Measurements from ENCODE around the gene TTBK2.

The TTBK2 gene

DNA sequence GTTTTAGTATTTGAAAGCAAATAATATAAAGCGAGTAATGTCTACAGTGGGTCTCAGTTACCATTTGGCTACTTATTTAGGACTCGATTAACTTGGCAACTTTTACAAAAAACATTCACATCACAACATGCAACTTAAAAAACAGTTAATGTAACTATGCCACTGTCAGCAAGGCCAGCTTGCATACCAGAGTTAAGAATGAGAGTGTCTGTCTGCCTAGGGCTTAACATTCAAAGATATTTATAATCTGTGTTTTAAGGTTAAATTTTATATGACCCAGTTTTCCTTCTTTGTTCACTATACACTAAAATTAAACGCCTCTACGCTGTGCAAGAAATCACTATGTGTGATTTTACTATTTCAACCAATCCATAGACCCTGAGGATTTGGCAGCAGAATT is 178.4 kb downstream of the TTBK2 start:
- Mint-ChIP-seq H3K27me3 (no peaks in the 10 kb centered on the region), H3K27ac (no peak overlapping the region), H3K36me3 (peaks cover 11% of the 10 kb centered on the region), H3K9me3 (no peaks in the 10 kb centered on the region), H3K4me3 (no peak overlapping the region), H3K4me1 (peaks cover 3% of the 10 kb centered on the region)
- DNase-seq (ENCODE audit: low spot score in 2 of 2): no peak
- no peak for ATAC-seq (ENCODE audit: low read depth)

DNA sequence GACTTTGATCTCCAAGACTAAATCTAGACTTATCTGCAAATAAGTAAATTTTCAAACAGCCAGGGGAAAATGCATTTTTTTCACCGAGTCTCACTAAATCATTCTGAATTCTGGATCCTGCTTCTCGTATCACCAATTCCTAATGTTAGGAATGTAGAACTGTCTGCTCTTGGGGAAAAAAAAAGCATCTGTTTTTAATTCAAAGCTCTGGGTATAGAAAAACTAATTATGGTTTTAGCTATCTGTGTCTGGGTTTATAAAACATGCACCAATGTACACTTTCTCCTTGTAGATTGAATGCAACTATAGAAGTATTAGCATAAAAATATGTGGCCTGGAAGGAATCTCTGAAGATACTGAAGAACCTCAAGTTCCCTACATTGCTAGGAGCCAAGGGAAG is 178.9 kb downstream of the TTBK2 start:
- Mint-ChIP-seq H3K36me3 (peaks cover 11% of the 10 kb centered on the region), H3K9me3 (no peaks in the 10 kb centered on the region), H3K4me3 (no peak overlapping the region), H3K4me1 (peaks cover 3% of the 10 kb centered on the region), H3K27ac (no peak overlapping the region), H3K27me3 (no peaks in the 10 kb centered on the region)
- ATAC-seq (ENCODE audit: low read depth): no peak
- DNase-seq (ENCODE audit: low spot score in 2 of 2): no peak

- Mint-ChIP-seq H3K4me1 (peaks cover 11% of the 10 kb centered on the region), H3K27ac (peak overlapping the region; percentile 63), H3K27me3 (no peaks in the 10 kb centered on the region), H3K9me3 (no peaks in the 10 kb centered on the region), H3K36me3 (peaks cover 2% of the 10 kb centered on the region), H3K4me3 (peak overlapping the region; percentile 81)
- ATAC-seq (ENCODE audit: low read depth) (no peak), DNase-seq (ENCODE audit: low spot score in 2 of 2) (no peak)
Measured at GRCh38 chr15:42737529-42738328, 182.8 kb downstream of the TTBK2 start.

GRCh38 chr15:42736793-42737528 is 183.6 kb downstream of the TTBK2 start, which contains the start of gene CDAN1:
CDAN1 (minus strand) TSS chr15:42737128; CDS start chr15:42737102, 26 bp downstream.
- H3K4me1 Mint-ChIP-seq: peaks cover 11% of the 10 kb centered on the region
- ATAC-seq (ENCODE audit: low read depth) (peak; percentile 87), DNase-seq (ENCODE audit: low spot score in 2 of 2) (peak; percentile 85 to 90)
- no peaks in the 10 kb centered on the region for H3K9me3 Mint-ChIP-seq
- H3K4me3 Mint-ChIP-seq: peak within 1 kb of the TSS; percentile 81
- peaks cover 6% of the 10 kb centered on the region for H3K36me3 Mint-ChIP-seq
- no peaks in the 10 kb centered on the region for H3K27me3 Mint-ChIP-seq
- peak within 1 kb of the TSS; percentile 63 for H3K27ac Mint-ChIP-seq

DNA sequence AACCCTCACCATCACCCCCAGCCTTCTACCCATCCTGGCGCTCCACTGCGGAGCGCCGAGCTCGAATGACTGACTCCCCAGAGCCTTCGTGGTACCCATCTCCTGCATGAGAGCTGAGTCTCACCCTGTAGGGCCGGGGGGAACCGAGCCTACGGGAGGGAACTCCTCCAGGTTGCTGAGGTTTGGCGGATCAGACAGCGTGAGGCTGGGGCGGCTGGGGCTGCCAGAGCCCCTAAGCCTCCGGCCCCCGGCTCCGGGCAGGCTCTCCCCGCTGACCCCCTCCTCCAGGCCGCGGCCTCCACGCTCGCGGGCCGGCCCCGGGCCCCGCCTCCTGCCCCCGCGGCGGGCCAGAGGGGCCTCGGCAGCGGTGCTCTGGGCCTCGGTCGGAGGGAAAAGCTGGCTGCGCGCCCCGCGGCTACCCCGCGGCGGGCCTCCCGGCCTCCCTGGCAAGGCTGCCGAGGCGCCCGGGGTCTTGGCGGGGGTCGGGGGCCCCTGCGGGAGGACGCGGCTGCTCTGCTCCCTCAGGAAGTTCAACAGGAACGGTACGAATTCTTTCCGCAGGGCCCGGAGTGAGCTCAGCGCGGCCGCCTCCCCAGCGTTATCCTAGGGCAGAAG is 184.3 kb downstream of the TTBK2 start:
- H3K36me3 Mint-ChIP-seq: peaks cover 10% of the 10 kb centered on the region
- no peaks in the 10 kb centered on the region for H3K9me3 Mint-ChIP-seq
- peak overlapping the region; percentile 81 for H3K4me3 Mint-ChIP-seq
- peak overlapping the region; percentile 47 for H3K27ac Mint-ChIP-seq
- ATAC-seq (ENCODE audit: low read depth) (no peak), DNase-seq (ENCODE audit: low spot score in 2 of 2) (peak in 1 of 2 donors; percentile 40)
- H3K4me1 Mint-ChIP-seq: peaks cover 11% of the 10 kb centered on the region
- no peaks in the 10 kb centered on the region for H3K27me3 Mint-ChIP-seq

- H3K4me1 Mint-ChIP-seq: peaks cover 11% of the 10 kb centered on the region
- H3K4me3 Mint-ChIP-seq: peak overlapping the region; percentile 74
- DNase-seq (ENCODE audit: low spot score in 2 of 2) (no peak), ATAC-seq (ENCODE audit: low read depth) (no peak)
- no peaks in the 10 kb centered on the region for H3K27me3 Mint-ChIP-seq
- H3K36me3 Mint-ChIP-seq: peaks cover 14% of the 10 kb centered on the region
- H3K9me3 Mint-ChIP-seq: no peaks in the 10 kb centered on the region
- peak overlapping the region; percentile 47 for H3K27ac Mint-ChIP-seq
Measured at GRCh38 chr15:42735382-42736165, 185.0 kb downstream of the TTBK2 start.

GRCh38 chr15:42734076-42734672 is 186.4 kb downstream of the TTBK2 start:
- no peaks in the 10 kb centered on the region for H3K27me3 Mint-ChIP-seq
- peak overlapping the region; percentile 60 for H3K4me3 Mint-ChIP-seq
- peaks cover 11% of the 10 kb centered on the region for H3K4me1 Mint-ChIP-seq
- ATAC-seq (ENCODE audit: low read depth) (no peak), DNase-seq (ENCODE audit: low spot score in 2 of 2) (no peak)
- peaks cover 17% of the 10 kb centered on the region for H3K36me3 Mint-ChIP-seq
- H3K9me3 Mint-ChIP-seq: no peaks in the 10 kb centered on the region
- H3K27ac Mint-ChIP-seq: peak overlapping the region; percentile 23

GRCh38 chr15:42733027-42733426 is 187.6 kb downstream of the TTBK2 start:
- H3K4me1 Mint-ChIP-seq: peaks cover 11% of the 10 kb centered on the region
- no peaks in the 10 kb centered on the region for H3K27me3 Mint-ChIP-seq
- no peak for DNase-seq (ENCODE audit: low spot score in 2 of 2)
- no peak overlapping the region for H3K4me3 Mint-ChIP-seq
- ATAC-seq (ENCODE audit: low read depth): no peak
- H3K36me3 Mint-ChIP-seq: peaks cover 21% of the 10 kb centered on the region
- H3K9me3 Mint-ChIP-seq: no peaks in the 10 kb centered on the region
- no peak overlapping the region for H3K27ac Mint-ChIP-seq

DNA sequence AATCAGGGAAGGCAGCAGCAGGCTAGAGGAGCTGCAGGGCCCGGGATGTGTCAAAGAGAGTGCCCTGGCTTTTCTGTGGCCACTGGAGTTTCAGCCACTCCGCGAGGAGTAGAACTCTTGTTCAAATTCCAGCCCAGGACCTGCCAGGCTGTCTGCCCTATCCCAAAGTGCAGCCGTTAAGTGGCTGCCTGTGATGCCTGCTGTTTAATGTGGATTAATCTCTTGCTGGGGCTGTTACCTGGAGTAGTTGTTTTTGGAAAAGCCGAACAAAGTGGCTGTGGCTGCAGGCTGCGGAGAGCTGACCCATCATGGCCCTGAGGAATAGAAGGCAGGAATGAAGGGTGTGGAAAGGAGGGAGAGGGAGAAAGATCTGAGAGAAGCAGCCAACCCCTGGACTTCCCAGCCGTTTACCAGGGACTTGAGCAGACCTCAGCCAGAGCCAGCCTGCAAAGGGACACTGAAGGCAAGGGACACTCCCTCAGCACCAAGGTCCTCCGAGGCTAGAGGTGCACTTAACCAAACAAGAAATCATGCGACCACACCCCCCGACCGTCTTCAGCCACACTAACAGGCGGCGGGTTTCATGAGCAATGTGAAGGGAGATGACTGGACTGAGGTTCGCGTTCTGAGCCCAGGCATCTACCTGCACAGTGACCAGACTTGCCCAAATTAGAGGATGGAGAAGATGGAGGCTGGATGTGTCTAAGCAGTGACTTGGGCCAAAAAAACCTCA is 188.3 kb downstream of the TTBK2 start:
- DNase-seq (ENCODE audit: low spot score in 2 of 2) (no peak), ATAC-seq (ENCODE audit: low read depth) (no peak)
- Mint-ChIP-seq H3K4me3 (no peak overlapping the region), H3K27ac (no peak overlapping the region), H3K4me1 (peaks cover 7% of the 10 kb centered on the region), H3K9me3 (no peaks in the 10 kb centered on the region), H3K36me3 (peaks cover 22% of the 10 kb centered on the region), H3K27me3 (no peaks in the 10 kb centered on the region)

- peaks cover 27% of the 10 kb centered on the region for H3K36me3 Mint-ChIP-seq
- no peaks in the 10 kb centered on the region for H3K9me3 Mint-ChIP-seq
- ATAC-seq (ENCODE audit: low read depth) (no peak), DNase-seq (ENCODE audit: low spot score in 2 of 2) (no peak)
- H3K27me3 Mint-ChIP-seq: no peaks in the 10 kb centered on the region
- no peak overlapping the region for H3K4me3 Mint-ChIP-seq
- H3K4me1 Mint-ChIP-seq: peaks cover 7% of the 10 kb centered on the region
- no peak overlapping the region for H3K27ac Mint-ChIP-seq
Measured at GRCh38 chr15:42731461-42731860, 189.1 kb downstream of the TTBK2 start.

DNA sequence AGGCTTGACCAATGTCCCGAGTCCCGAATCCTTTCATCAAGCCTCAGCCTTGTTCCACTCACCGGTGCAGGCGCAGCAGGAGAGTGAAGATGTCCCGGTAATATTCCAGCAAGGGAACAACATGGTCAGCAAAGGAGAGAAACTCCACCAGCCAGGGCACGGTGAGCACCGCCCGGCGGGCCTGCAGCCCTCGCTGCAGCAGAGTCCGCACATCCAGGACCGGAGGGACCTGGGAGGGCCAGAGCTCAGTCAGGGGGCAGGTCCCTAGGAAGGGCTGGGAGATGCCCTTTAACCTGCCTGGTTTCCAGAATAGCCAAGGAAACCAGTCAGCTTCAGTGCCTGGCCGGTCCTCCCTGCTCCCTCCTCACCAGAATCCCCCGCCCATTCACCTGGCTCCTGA is 190.0 kb downstream of the TTBK2 start:
- Mint-ChIP-seq H3K4me1 (peaks cover 5% of the 10 kb centered on the region), H3K27me3 (no peaks in the 10 kb centered on the region), H3K27ac (no peak overlapping the region), H3K36me3 (peaks cover 30% of the 10 kb centered on the region), H3K9me3 (no peaks in the 10 kb centered on the region), H3K4me3 (no peak overlapping the region)
- DNase-seq (ENCODE audit: low spot score in 2 of 2) (no peak), ATAC-seq (ENCODE audit: low read depth) (no peak)

- H3K36me3 Mint-ChIP-seq: peaks cover 35% of the 10 kb centered on the region
- no peaks in the 10 kb centered on the region for H3K9me3 Mint-ChIP-seq
- no peaks in the 10 kb centered on the region for H3K27me3 Mint-ChIP-seq
- H3K4me1 Mint-ChIP-seq: peaks cover 2% of the 10 kb centered on the region
- H3K4me3 Mint-ChIP-seq: no peak overlapping the region
- H3K27ac Mint-ChIP-seq: no peak overlapping the region
- DNase-seq (ENCODE audit: low spot score in 2 of 2): no peak
- no peak for ATAC-seq (ENCODE audit: low read depth)
Measured at GRCh38 chr15:42730135-42730534, 190.4 kb downstream of the TTBK2 start.

GRCh38 chr15:42729409-42729808 is 191.2 kb downstream of the TTBK2 start:
- H3K36me3 Mint-ChIP-seq: peaks cover 39% of the 10 kb centered on the region
- H3K4me1 Mint-ChIP-seq: peaks cover 2% of the 10 kb centered on the region
- H3K4me3 Mint-ChIP-seq: no peak overlapping the region
- ATAC-seq (ENCODE audit: low read depth): no peak
- DNase-seq (ENCODE audit: low spot score in 2 of 2): no peak
- H3K27me3 Mint-ChIP-seq: no peaks in the 10 kb centered on the region
- H3K27ac Mint-ChIP-seq: no peak overlapping the region
- H3K9me3 Mint-ChIP-seq: no peaks in the 10 kb centered on the region
